COLO829 (cell line): ENCODE results near the gene USP38.
"Not testable (repeated sequence)": the region's sequence is repeated elsewhere in the genome, so short reads cannot be mapped to it uniquely, and the experiment has no call there.

ENCODE experiments used
- DNase-seq: peaks from one replicate; pipeline ENCODE4 v3.0.0; 2012; ENCODE audit warnings: low spot score

Gene USP38

DNA sequence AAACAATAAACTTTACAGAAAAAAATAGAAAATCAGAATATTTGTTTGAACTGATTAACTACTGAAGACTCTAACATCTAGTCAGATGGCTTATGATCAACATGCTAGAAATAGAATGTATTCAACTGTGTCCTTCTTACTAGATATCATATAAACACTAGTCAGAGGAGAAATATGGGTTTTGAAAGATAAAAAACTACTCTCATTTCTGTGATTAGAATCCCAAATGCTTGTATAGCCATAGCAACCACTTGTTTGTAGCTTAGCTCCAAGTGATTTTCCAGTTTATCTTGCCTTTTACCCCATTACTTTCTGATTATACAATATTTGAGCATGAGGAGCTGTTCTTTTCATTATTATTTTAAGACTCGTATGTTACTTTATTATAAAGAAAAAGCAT is 31.2 kb downstream of the USP38 start:
- DNase-seq = no peak

DNA sequence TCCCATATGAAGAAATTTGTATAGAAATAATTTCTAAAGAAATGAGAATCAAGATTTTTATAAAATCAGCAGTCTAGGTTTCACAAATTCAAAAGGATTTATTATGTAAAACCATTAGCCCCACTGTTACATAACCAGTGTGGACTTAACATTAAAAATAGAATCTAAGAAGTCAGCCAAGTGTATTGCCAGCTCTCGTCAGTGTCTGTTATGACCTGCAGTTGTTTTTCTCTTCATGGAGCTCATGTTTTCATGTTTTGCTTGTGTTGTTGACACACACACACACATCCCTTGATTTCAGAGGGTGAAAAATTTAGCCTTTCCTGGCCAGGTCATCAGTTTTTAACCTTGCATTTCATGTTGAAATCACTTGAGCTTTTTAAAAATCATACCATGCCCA is 39.5 kb downstream of the USP38 start:
- DNase-seq = no peak

DNA sequence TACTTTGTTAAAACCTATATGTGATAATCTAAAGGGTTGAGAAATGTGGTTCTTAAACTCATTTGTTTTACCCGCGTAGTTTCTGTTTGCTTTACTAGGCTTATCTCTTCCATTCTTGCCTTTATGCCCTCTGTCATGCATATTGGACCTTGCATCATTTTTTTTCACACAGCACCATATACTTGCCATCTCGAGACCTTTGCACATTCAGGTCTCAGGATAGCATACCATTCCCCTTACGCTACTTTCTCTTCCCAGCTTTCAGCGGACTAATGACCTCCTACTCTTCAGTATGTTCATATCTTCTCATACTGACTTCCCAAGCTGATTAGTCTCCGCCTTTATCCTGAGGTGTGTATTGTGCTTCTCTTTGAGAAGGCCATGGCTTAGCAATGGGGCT is 40.5 kb downstream of the USP38 start:
- DNase-seq = no peak

- no peak for DNase-seq
Observed at GRCh38 chr4:143230683-143231082, 46.0 kb downstream of the USP38 start.

GRCh38 chr4:143232277-143232676 is 47.6 kb downstream of the USP38 start:
- no peak for DNase-seq

DNA sequence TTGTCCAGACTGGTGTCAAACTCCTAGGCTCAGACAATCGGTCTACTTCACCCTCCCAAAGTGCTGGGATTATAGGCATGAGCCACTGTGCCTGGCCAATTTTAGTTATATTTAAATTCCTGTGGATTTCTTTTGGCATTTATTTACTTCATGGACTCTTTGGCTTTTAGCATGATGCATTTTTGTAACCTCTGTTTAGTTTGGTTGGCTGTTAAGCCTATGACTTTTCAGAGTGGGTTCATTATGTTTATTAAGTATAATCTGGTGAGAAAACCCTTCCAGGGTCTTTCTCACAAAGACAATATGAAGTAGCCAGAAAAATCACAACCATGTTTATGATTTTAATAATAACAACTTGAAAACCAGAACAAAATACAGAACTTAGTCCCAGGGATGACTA is 49.4 kb downstream of the USP38 start:
- no peak for DNase-seq

- DNase-seq = not testable (repeated sequence)
Observed at GRCh38 chr4:143237195-143237594, 52.5 kb downstream of the USP38 start.

- DNase-seq = no peak
Observed at GRCh38 chr4:143240939-143241679, 56.4 kb downstream of the USP38 start.

- DNase-seq = no peak
Observed at GRCh38 chr4:143241892-143242291, 57.2 kb downstream of the USP38 start.

DNA sequence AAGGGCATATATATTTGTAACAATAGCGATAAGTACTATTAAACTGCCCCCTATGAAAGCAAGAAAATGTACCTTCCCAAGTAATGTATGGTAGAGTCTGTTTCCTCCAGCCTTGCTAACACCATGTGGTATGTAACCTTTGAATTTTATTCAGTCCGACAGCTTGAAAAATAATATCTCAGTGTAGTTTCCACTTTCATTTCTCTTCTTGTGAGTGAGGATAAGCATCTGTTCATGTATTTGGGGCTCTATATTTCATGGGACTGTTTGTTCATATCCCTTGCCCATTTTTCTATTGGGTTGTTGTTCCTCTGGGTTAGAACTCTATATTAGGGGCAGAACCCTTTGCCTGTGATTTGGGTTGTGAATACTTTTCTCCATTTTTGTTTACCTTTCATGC is 58.3 kb downstream of the USP38 start:
- no peak for DNase-seq

DNA sequence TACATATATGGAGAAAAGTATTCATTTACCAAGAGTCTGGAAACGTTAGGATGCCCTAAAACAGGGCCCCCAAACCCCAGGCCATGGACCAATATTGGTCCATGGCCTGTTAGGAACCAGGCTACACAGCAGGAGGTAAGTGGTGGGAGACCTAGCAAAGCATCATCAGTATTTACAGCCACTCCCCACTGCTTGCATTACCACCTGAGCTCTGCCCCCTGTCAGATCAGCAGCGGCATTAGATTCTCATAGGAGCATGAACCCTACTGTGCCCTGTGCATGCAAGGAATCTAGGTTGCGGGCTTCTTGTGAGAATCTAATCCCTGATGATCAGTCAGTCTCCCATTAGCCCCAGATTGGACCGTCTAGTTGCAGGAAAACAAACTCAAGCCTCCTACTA is 62.3 kb downstream of the USP38 start:
- DNase-seq = no peak

- no peak for DNase-seq
Observed at GRCh38 chr4:143247866-143248265, 63.1 kb downstream of the USP38 start.

DNA sequence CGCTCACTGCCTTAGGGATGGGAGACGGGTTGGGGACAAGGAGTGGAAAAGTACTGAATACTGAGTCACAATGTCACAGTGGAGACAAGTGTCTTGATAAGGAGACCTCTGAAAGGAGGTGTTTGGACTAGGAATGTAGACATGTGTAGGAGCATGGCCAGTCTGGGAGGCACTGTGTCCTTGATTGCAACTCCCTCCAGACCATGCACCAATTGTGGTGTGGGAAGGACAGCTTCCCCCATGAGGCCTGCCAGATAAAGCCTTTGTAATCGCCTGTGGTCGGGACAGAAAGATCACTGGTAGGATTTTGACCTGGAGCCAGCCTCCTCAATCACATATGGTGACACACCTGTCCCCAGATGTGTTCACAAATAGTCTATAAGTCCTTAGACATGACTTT is 64.1 kb downstream of the USP38 start:
- DNase-seq = no peak

GRCh38 chr4:143250617-143251016 is 65.9 kb downstream of the USP38 start:
- DNase-seq = no peak

DNA sequence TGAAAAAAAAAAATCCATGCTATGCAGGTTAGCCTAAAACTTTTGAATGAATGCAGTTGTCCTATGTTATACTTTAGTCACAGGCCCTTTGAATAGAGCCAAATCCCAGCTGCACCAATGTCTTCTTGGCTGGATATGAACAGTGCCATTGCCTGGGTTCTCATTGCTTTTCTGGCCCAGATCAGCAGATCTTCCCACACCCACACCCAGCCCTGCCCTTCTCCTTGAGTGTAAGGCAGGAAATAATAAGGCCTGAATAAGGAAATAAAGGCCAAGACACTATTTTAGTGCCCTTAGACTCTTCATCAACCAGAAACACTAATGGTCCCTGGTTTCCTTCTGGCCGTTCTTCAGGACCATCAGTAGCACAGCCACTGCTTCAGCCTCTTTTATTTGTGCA is 66.6 kb downstream of the USP38 start:
- no peak for DNase-seq

DNA sequence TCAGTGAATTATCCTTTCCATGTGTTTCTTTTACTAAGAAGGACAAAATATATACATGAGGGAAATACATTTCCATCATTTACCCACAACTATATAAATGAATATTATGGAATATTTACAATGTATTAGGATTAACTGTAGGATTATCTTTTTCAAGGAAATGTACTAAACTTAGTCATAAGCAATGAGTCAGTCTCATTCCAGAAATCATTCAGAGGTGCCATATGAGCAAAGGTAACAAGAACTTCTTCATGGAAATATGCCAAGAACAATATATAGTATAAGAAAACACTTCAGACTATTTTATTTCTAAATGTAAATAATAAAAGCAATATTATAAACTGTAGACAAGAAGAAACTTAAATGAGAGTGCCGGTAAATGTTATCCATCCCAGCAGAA is 67.1 kb downstream of the USP38 start:
- no peak for DNase-seq

DNA sequence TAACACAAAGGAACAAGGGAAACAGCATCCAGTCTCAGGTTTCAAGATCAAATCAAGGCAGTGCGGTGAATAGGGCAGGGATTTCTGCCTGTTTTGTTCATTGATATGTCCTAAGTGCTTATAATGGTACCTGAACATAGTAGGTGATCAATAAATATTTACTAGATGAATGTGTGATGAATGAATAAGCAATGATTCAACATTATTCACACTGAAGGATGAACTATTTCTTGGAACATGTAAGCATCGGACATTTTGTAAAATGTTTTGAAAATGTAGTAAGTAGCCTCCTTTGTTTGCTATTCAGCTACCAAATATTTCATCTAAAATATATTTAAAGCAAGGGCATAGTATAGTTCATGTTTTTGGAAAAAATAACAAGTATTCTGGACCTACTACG is 67.8 kb downstream of the USP38 start:
- no peak for DNase-seq

- DNase-seq = no peak
Observed at GRCh38 chr4:143253166-143253565, 68.4 kb downstream of the USP38 start.

DNA sequence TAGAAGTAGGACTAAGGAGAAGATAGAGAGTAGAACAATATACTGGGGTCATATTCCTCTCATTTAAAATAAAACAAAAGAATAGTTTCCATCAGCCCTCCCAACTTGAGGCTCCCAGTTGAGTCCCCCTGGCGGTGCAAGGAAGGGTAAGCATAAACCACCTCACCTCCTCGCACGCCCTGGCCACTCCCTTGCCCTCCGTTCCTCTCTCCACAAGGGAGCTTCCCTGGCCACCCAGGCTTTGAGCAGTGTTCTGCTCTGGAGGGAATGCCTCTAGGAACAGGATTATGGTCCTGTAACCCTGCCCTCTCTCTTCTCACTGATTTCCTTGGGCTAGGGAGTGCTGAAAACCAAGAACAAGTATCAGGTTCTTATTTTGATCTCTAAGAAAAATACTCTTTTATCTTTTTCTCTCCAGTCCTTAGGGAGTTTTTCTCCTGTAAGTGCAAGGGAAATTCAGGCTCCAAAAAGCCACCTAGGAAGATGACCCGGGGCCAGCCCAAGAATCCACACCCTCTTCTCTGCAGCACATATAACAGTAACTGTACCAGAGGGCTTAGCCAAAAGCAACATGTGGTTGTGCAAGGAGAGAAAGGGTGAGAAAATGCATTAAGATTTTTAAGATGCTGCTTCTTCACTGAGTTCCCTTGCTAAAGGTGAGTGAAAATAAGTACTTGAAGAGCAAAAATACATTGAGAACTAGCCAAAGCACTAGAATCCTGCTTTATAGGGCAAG is 69.9 kb downstream of the USP38 start:
- no peak for DNase-seq

- DNase-seq = no peak
Observed at GRCh38 chr4:143256456-143256855, 71.7 kb downstream of the USP38 start.

GRCh38 chr4:143257356-143257755 is 72.6 kb downstream of the USP38 start:
- DNase-seq = no peak

GRCh38 chr4:143260750-143261149 is 76.0 kb downstream of the USP38 start:
- no peak for DNase-seq

GRCh38 chr4:143262838-143263237 is 78.1 kb downstream of the USP38 start:
- DNase-seq = no peak

- not testable (repeated sequence) for DNase-seq
Observed at GRCh38 chr4:143267690-143268089, 83.0 kb downstream of the USP38 start.
